ENCODE measurements around the gene VEGFB. TPM values are rescaled to one million over a fixed set of nuclear protein-coding genes. Genes with fewer than 3 reads are reported as not detected.
A peak's percentile ranks its signal among the peaks of the same experiment; 100 is the strongest.

VEGFB gene
- total and polyA plus RNA-seq, 2 of the 4 experiments (the other 2 are of a cell fraction), result 3.0 to 25.1 TPM

- H3K4me2 ChIP-seq (ENCODE audit: low read depth, low read length), result peak overlapping the region; percentile 96
- H4K20me1 ChIP-seq (ENCODE audit: insufficient read depth, low read length), result peaks cover 26% of the 10 kb centered on the region
These were observed 11.0 kb downstream of the VEGFB start for GRCh38 chr11:64245401-64245796.

More at GRCh38 chr11:64245401-64245796, 11.0 kb downstream of the VEGFB start:
- intact Hi-C loops (cut with micrococcal nuclease), result no loop called here
- dilution Hi-C loops (cut with HindIII; ENCODE audit: low sequenced_read_pairs, unreplicated experiment), result no loop called here
- TF ChIP-seq MAFK (IDR thresholded peaks at IDR 0.05; ENCODE audit: low read depth, low read length) (no peak), BHLHE40 (IDR thresholded peaks at IDR 0.05; ENCODE audit: low read depth, low read length) (peak; percentile 39; the same call in 1 of the 2 replicates), NFE2L2 (IDR thresholded peaks at IDR 0.05; ENCODE audit: low read depth, low read length) (no peak), CHD1 (IDR thresholded peaks at IDR 0.05; ENCODE audit: low read depth, low read length) (no peak)
- in situ Hi-C loops (cut with MboI; ENCODE audit: low sequenced_read_pairs), result no loop called here
- peak overlapping the region; percentile 38; the same call in 1 of the 2 replicates for H4K5ac ChIP-seq (ENCODE audit: low read depth, low read length)
- peak overlapping the region; percentile 65 to 79; a peak in 3 of 4 replicates for H4K8ac ChIP-seq (ENCODE audit: low read depth in 2 of 2, low read length in 2 of 2)
- H3K23ac ChIP-seq (ENCODE audit: low read depth, low read length), result peak overlapping the region; percentile 95
- H2BK120ac ChIP-seq (ENCODE audit: low read depth, low read length), result peak overlapping the region; percentile 73
- no CpG with 5 or more reads among the region's 6 CpGs for WGBS, 2 experiments (ENCODE audit: extremely low coverage in 2 of 2, insufficient read length in 1 of 2)
- H3K9ac ChIP-seq (ENCODE audit: low read depth, low read length), result peak overlapping the region; percentile 77
- peaks cover 8% of the 10 kb centered on the region for H3K4me1 ChIP-seq (ENCODE audit: control insufficient read depth, insufficient read depth, low read length)
- POLR2A ChIA-PET (ENCODE audit: unreplicated experiment), result no interaction called here
- H2BK15ac ChIP-seq (ENCODE audit: low read depth, low read length), result peak overlapping the region; percentile 52; the same call in 1 of the 3 replicates
- H2AK9ac ChIP-seq (replicated peaks; ENCODE audit: low read depth, low read length, poor library complexity), result peak overlapping the region; percentile 100
- peak overlapping the region; percentile 100 for H2AK5ac ChIP-seq (ENCODE audit: low read depth, low read length)
- H3K27ac ChIP-seq (ENCODE audit: insufficient read depth, low read length), result peak overlapping the region; percentile 98
- H3K9me1 ChIP-seq (ENCODE audit: insufficient read depth, low read length), result peaks cover 7% of the 10 kb centered on the region
- peak overlapping the region; percentile 99 for H3K4ac ChIP-seq (ENCODE audit: low read depth, low read length)
- ATAC-seq (ENCODE audit: low read depth), result no peak
- no peaks in the 10 kb centered on the region for H3K9me3 ChIP-seq (ENCODE audit: control insufficient read depth, insufficient read depth, low read length)
- H3K18ac ChIP-seq (ENCODE audit: low read depth, low read length), result peak overlapping the region; percentile 49; the same call in 1 of the 2 replicates
- peak overlapping the region; percentile 98 for H4K91ac ChIP-seq (ENCODE audit: insufficient read depth, low read depth, low read length)
- H3K56ac ChIP-seq (ENCODE audit: extremely low read depth, insufficient read depth, low read length), result peak overlapping the region; percentile 86
- H2AFZ ChIP-seq (replicated peaks; ENCODE audit: low read length, poor library complexity), result peak overlapping the region; percentile 89
- peak overlapping the region; percentile 81 for H3K14ac ChIP-seq (replicated peaks; ENCODE audit: low read depth, low read length)
- H3K4me3 ChIP-seq (ENCODE audit: insufficient read depth, low read depth, low read length), result peak overlapping the region; percentile 95
- no TSS peak for BruUV-seq (replicated peaks)
- H3K27me3 ChIP-seq (ENCODE audit: control insufficient read depth, insufficient read depth, low read length), result no peaks in the 10 kb centered on the region
- peaks cover 12% of the 10 kb centered on the region for H3K36me3 ChIP-seq (ENCODE audit: control insufficient read depth, insufficient read depth, low read length)
- DNase-seq, result no peak
- peak overlapping the region; percentile 98 for H2BK5ac ChIP-seq (ENCODE audit: low read depth, low read length, poor library complexity, severe bottlenecking)
- H2BK20ac ChIP-seq (ENCODE audit: low read depth, low read length), result no peak overlapping the region
- H3K79me1 ChIP-seq (ENCODE audit: low read depth in 1 of 2, low read length in 2 of 2), result peaks cover 10 to 31% of the 10 kb centered on the region in 2 experiments; a peak in 3 of 4 replicates
- CTCF ChIA-PET, result interaction anchor here (2.1 kb wide), 1 partner anchor 55 kb away, joined by 7 read pairs; no protein-coding TSS in a partner anchor
